ENCODE data around the gene HYAL1.
A peak's percentile ranks its signal among the peaks of the same experiment; 100 is the strongest.

The HYAL1 gene

DNA sequence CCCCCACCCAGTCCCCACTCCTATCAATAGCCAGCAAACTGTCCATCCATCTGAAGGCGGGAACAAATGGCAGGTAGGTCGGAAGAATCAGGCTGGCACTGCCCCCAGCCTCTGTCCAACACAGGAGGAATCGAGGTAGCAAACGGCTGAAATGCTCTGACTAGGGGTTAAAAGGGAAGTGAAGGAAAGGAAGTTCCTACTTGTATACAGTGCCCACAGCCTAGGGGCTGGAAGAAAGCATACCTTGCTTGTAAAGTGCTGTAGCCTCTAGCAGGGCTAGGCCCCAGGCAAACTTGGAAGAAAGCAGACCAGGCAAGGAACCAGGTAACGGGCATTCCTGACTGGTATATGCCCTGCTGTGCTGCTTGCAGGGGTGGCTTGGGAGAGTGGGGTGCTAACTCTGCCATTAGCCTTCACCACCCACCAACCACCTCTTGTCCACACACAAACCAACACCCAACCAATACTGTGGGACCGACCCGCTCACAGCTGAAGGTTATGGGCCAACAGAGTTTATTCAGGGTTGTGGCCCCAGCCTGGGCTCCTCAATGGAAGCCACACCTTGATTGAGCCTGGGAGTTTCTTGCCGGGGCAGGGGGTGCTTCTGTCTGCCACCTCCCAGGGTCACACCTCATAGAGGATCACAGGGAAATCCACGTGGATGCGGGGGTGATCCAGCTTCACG, 22.3 kb upstream of the HYAL1 start:
- DNase-seq (ENCODE audit: low read depth) = no peak
- H3K4me3 ChIP-seq (ENCODE audit: low read length) = no peak overlapping the region
- TF ChIP-seq, protein P1, sequence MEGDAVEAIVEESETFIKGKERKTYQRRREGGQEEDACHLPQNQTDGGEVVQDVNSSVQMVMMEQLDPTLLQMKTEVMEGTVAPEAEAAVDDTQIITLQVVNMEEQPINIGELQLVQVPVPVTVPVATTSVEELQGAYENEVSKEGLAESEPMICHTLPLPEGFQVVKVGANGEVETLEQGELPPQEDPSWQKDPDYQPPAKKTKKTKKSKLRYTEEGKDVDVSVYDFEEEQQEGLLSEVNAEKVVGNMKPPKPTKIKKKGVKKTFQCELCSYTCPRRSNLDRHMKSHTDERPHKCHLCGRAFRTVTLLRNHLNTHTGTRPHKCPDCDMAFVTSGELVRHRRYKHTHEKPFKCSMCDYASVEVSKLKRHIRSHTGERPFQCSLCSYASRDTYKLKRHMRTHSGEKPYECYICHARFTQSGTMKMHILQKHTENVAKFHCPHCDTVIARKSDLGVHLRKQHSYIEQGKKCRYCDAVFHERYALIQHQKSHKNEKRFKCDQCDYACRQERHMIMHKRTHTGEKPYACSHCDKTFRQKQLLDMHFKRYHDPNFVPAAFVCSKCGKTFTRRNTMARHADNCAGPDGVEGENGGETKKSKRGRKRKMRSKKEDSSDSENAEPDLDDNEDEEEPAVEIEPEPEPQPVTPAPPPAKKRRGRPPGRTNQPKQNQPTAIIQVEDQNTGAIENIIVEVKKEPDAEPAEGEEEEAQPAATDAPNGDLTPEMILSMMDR (conservative IDR thresholded peaks at IDR 0.05; ENCODE audit: low read length) = no peak

DNA sequence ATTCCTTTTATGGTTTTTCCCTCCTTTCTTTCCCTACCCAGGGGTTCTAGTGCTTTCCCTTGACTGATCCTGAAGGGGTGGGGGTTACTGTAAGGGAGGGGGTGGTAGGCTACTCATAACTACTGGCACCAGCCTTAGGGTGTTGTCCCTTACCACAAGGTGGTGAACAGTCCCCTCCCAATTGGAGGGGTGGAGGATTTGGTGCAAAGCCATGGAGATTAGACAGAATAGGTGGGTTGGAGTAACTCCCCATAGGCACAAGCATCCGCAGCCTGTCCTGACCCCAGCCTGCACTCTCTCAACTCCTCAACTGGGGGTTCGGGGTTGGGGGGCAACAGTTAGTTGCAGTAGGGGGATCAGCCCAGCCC, 21.7 kb upstream of the HYAL1 start:
- DNase-seq (ENCODE audit: low read depth) = no peak
- TF ChIP-seq, protein P1 (conservative IDR thresholded peaks at IDR 0.05; ENCODE audit: low read length) = no peak
- no peak overlapping the region for H3K4me3 ChIP-seq (ENCODE audit: low read length)

DNA sequence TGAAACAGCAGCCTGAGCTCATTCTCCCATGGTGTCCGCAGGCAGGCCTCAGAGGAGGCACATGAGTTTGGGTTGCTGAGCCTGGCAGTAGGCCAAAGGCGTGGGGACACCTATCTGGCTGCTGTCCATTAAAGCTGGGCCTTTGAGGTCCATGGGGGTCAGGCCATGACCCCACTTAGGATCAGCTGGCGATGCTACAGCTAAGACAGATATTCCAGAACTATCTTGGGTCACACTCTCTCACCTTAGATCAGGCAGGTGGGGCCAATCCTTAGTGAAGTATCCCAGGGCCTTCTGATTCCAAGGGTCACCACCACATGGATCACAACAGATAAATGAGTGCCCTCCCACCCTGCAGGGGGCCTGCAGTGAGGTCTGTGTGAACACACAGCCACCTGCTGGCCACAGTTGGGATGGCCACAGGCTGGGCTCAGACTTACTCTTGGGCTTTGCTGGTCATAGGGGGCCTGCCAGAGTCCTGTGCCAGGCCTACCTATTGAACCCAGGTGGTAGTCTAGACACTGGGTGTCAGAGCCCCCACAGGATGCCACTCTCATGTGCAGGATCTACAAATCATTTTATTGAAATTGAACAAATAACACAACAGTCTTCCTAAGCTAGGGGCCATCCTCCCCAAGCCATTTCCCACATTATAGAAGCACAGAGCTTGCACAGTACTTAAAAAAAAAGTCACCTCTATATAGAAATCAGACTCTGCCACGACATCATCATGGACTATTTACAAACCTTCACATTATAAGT, 21.2 kb upstream of the HYAL1 start:
- TF ChIP-seq, protein P1 (conservative IDR thresholded peaks at IDR 0.05; ENCODE audit: low read length) = peak; percentile 82
- DNase-seq (ENCODE audit: low read depth) = peak; percentile 55

DNA sequence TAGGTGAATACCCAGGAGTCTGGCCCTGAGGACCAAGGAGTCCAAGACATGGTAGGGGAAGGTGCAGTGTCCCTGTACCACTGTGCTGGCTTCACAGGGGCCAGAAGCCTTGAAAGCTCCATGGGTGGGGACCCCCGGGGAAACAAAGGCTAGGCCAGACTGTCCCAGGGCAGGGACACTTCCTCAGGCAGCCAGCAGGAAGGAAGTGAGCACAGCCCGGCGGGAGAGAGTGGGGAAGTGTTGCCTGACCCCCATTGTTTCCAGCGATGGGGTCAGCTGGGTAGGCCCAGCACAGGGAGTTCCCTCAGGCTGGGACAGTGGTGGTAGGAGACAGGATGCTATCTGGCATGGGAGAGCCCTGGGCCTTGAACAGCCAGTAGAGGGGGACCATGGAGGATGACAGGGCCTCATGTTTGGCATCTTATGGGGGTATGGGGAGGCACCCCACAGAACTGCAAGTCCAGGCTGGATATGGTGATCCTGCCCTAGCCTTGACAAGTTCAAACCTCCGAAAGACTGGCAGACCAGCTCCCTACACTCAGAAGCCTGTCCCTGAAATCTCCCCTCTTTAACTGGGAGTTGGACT, 20.3 kb upstream of the HYAL1 start:
- DNase-seq (ENCODE audit: low read depth) = no peak
- TF ChIP-seq, protein P1 (conservative IDR thresholded peaks at IDR 0.05; ENCODE audit: low read length) = no peak
- H3K4me3 ChIP-seq (ENCODE audit: low read length) = no peak overlapping the region

More for the DNA sequence above, 21.2 kb upstream of the HYAL1 start:
- H3K4me3 ChIP-seq (ENCODE audit: low read length) = no peak overlapping the region

DNA sequence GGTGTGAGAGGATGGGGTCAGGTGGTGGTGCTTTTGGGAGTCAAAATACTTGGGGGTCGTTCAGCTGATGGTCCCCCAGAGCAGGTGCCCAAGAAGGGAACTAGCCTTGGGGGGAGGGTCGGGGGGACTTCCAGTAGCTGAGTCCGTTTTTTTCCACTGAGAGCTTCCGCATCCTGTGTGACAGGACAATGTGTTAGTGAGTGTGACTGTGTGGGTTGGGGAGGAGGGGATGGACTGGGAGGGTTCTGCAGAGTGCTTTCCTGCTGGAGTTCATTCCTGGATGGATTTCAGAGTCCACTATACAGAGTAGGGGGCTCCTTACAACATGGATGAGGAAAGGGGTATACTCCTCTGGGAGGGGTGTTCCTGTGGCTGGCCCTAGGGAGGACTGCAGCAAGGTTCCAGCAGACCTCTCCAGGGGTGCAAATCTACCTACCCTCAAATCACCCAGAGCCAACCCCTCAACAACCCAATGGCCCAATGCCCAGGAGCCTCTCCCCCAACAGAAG, 19.8 kb upstream of the HYAL1 start:
- DNase-seq (ENCODE audit: low read depth) = no peak
- TF ChIP-seq, protein P1 (conservative IDR thresholded peaks at IDR 0.05; ENCODE audit: low read length) = no peak
- no peak overlapping the region for H3K4me3 ChIP-seq (ENCODE audit: low read length)

DNA sequence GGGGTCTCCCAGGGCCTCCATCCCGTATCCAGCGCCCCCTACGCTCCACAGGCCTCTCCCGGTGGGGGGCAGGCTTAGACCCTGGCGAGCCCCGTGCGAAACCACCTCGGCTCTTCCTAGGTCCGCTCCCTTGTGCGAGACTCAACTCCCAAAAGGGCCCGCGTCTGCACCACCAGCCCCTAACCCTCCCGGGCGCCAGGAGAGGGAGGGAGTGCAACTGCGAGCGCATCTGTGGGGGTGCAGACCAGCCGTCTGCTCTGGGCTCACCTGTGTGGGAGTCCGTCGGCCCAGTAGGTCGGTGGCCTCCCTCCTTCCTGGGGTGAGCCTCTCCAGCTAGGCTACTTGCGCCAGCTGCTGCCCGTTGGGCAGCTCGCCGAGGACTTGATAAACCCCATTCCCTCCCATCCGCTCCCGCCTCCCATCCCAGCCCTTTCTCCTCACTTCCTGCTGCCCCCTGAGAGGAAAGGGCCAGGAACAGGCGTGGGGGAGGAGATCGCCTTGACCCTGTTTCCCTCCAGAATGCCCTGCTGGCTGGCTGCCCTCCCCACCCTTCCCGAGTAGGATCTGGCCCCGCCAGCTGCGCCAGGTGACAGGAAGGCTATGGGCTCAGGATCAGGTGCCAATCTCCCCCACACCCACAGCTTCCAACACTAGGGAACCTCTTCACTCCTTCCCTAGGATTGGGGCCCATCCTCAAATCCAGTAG, 19.2 kb upstream of the HYAL1 start, which contains the start of gene HYAL2:
Gene HYAL2, minus strand, starts transcription at position 360 of the 706 bp plus-strand sequence. CDS start 2,256 bp downstream, outside the sequence.
- DNase-seq (ENCODE audit: low read depth) = no peak
- peak within 1 kb of the TSS; percentile 71 for H3K4me3 ChIP-seq (ENCODE audit: low read length)
- TF ChIP-seq, protein P1 (conservative IDR thresholded peaks at IDR 0.05; ENCODE audit: low read length) = no peak

Measured in AG10803 (cell line).